ENCODE data around the gene TPR.

The TPR gene

GRCh38 chr1:186289943-186290545 is 85.0 kb downstream of the TPR start:
- no peak for DNase-seq (ENCODE audit: low spot score)

- no peak for DNase-seq (ENCODE audit: low spot score)
These were observed 88.3 kb downstream of the TPR start for GRCh38 chr1:186286615-186287315.

DNA sequence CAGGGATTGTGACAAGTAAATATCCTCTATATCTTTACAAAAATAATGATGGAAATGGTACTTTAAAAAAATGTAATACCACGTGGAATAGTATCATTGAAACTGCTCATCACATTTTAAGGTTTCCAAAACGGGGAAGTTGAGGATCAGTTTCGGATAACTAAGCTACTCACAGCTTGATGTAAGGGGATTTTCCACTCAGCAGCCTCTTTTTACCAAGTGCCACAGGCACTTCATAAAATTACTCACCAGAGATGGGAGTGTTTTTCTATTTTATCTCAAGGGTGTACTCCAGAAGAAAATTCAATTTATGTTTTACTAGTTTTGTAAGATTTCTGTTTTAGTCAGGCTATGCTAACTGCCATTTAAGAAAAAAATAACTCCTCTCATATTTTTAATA is 91.7 kb downstream of the TPR start:
- no peak for DNase-seq (ENCODE audit: low spot score)

- no peak for DNase-seq (ENCODE audit: low spot score)
These were observed 92.6 kb downstream of the TPR start for GRCh38 chr1:186282466-186282865.

GRCh38 chr1:186275822-186276221 is 99.2 kb downstream of the TPR start:
- no peak for DNase-seq (ENCODE audit: low spot score)

DNA sequence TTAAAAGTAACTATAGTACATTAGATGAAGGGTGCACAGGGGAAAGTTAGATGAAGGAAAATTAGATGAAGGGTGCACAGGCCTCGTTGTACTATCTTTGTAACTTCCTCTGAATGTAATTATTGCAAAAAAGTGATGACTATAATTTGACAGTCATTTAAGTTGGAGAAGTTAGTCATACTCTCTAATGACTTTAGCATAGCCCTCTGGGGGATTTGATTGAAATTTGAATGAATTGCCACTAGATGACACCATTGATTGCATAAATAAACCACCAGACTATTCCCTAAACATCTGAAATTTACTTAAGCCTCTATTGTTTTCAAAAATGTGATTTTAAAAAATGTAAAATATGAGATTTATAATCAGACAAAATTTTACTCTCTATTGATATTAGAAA is 102.6 kb downstream of the TPR start:
- no peak for DNase-seq (ENCODE audit: low spot score)

DNA sequence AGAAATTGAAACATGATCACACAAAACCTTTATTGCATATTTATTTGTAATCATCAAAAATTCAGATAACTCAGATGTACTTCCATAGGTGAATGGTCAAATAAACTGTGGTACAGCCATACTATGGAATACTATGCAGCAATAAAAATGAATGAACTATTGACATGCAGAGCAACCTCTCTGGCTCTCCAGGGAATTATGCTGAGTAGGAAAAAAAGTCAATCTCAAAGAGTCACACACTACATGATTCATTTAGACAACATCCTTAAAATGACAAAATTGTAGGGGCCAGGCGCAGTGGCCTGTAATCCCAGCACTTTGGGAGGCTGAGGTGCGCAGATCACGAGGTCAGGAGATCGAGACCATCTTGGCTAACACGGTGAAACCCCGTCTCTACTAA is 104.0 kb downstream of the TPR start:
- no peak for DNase-seq (ENCODE audit: low spot score)

All from HuH-7 (cell line).